GM12875 (cell line): ENCODE results near the gene RFX7.

Source experiments
- H3K4me3 ChIP-seq: one replicate; pipeline ENCODE4 v1.5.1; 2011; ENCODE audit warnings: low read depth, low read length, control low read depth
- CTCF ChIP-seq: IDR thresholded peaks from 2 replicates; pipeline ENCODE4 v1.5.1; 2011; ENCODE audit warnings: low read depth, mild to moderate bottlenecking, control low read depth, inconsistent platforms, low read length, moderate library complexity, borderline replicate concordance; ENCODE audit not compliant: insufficient read depth

RFX7 gene

DNA sequence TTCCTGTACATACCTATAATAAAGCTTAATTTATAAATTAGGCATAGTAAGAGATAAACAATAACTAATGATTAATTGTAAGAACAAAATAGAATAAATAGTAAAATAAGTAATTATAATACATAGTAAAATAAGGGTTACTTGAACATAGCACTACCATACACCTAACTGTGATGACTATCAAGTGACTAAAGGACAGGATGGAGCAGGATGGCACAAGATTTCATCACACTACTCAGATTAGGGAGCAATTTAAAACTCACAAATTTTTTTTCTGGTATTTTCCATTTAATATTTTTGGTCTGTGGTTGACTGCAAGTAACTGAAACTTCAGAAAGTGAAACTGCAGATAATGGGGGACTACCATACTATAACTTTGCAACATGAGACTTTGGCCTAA is 14.8 kb downstream of the RFX7 start:
- H3K4me3 ChIP-seq = no peak overlapping the region
- no peak for TF ChIP-seq CTCF

- no peak for TF ChIP-seq CTCF
- no peak overlapping the region for H3K4me3 ChIP-seq
These were observed 15.3 kb downstream of the RFX7 start for GRCh38 chr15:56228352-56228751.

DNA sequence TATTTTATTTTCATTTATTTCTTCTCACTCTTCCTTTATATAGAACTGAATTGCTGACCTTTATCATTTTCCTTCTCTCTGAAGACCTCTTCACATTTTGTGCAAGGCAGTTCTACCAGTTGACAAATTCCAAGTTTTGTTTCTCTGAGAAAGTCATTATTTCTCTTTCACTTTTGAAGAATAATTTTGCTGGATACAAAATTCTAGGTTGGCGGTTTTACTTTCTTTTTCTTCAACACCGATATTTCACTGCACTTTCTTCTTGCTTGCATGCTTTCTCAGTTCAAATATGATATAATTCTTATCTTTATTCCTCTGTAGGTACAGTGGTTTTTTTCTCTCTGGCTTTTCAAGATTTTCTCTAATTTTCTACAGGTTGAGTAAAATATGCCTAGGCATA is 15.9 kb downstream of the RFX7 start:
- H3K4me3 ChIP-seq = no peak overlapping the region
- no peak for TF ChIP-seq CTCF

- H3K4me3 ChIP-seq = no peak overlapping the region
- no peak for TF ChIP-seq CTCF
These were observed 16.4 kb downstream of the RFX7 start for GRCh38 chr15:56227306-56227705.

DNA sequence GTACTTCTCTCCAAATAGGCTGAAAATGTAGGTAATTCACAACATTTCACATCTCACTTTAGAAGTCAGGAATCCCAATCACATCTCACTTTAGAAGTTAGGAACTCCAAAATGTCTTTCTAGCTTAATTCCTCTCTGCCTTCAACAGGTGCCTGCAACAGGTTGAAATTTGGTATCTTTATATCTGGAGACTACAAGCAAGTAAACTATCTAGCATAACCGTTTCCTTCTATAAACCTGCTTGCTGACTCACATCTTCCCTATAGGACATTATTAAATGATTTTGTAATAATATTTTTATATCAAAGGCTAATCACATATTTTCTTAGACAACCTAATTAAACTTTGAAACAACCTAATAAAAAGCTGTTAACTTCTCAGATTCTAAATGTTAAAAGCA is 18.2 kb downstream of the RFX7 start:
- no peak for TF ChIP-seq CTCF
- H3K4me3 ChIP-seq = no peak overlapping the region

- H3K4me3 ChIP-seq = no peak overlapping the region
- no peak for TF ChIP-seq CTCF
These were observed 21.4 kb downstream of the RFX7 start for GRCh38 chr15:56222302-56222701.

DNA sequence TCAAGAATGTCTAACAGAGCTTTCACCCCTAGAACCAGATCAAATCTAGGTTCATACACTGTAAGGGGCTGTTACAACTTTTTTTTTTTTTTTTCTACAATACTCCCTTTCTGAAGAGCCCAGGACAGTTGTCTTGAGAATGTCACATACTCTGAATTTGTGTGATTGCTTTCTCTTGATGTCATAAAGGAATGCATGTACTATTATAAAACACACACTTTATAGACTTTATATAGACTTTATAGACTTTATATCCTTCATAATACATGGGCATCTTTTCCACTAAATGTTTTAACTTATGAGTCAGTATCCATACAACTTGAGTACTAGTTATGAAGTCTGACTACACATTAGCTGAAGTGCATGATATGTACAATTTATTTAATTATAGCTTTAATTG is 26.3 kb downstream of the RFX7 start:
- TF ChIP-seq CTCF = no peak
- no peak overlapping the region for H3K4me3 ChIP-seq
